ENCODE data around the gene ATP1A3. TPM values are rescaled to one million over a fixed set of nuclear protein-coding genes. Genes with fewer than 3 reads are reported as not detected.

ATP1A3 gene
- polyA plus RNA-seq, 1 of the 3 experiments (the other 2 are of a cell fraction) = 0.77 TPM

- H3K27ac ChIP-seq (ENCODE audit: low read depth in 2 of 2, low read length in 1 of 2) = no peak overlapping the region
- no peak overlapping the region for H3K4me3 ChIP-seq (ENCODE audit: low read depth in 2 of 2, low read length in 1 of 2)
- no peaks in the 10 kb centered on the region for H3K36me3 ChIP-seq (replicated peaks in 1 of 2; ENCODE audit: control insufficient read depth in 1 of 2, insufficient read depth in 2 of 2, low read length in 1 of 2)
- TF ChIP-seq TEAD4 (IDR thresholded peaks at IDR 0.05; ENCODE audit: borderline replicate concordance, insufficient read depth) = no peak
- TF ChIP-seq NRF1 (IDR thresholded peaks at IDR 0.05; ENCODE audit: low read depth, low read length) = no peak
- TF ChIP-seq EZH2phosphoT487 (IDR thresholded peaks at IDR 0.05; ENCODE audit: borderline replicate concordance, low read depth) = no peak
- TF ChIP-seq TAF1 (IDR thresholded peaks at IDR 0.05; ENCODE audit: borderline replicate concordance, low read depth, low read length) = no peak
- TF ChIP-seq MAX (IDR thresholded peaks at IDR 0.05; ENCODE audit: low read depth) = no peak
- no peak for TF ChIP-seq EP300 (IDR thresholded peaks at IDR 0.05; ENCODE audit: borderline replicate concordance in 1 of 2, low read depth in 1 of 2, low read length in 1 of 2)
- TF ChIP-seq JUND (IDR thresholded peaks at IDR 0.05) = no peak
- no peak for TF ChIP-seq NFIC (IDR thresholded peaks at IDR 0.05; ENCODE audit: borderline replicate concordance)
- no peak for TF ChIP-seq RCOR1 (IDR thresholded peaks at IDR 0.05; ENCODE audit: low read length)
- no peak for TF ChIP-seq YY1 (IDR thresholded peaks at IDR 0.05; ENCODE audit: low read depth)
- TF ChIP-seq FOSL2 (IDR thresholded peaks at IDR 0.05; ENCODE audit: borderline replicate concordance, low read depth) = no peak
- no peak for TF ChIP-seq FOXJ3 (CRISPR knock-in tag; IDR thresholded peaks at IDR 0.05)
- TF ChIP-seq RAD21 (IDR thresholded peaks at IDR 0.05; ENCODE audit: low read length) = no peak
- H3F3A ChIP-seq (replicated peaks; ENCODE audit: insufficient read depth) = no peaks in the 10 kb centered on the region
- no peaks in the 10 kb centered on the region for H3K9me3 ChIP-seq
- no peak overlapping the region for H2AFZ ChIP-seq (ENCODE audit: low read depth)
- ChIA-PET POLR2A (no interaction called here), CTCF (interaction anchor here (2.2 to 3.0 kb wide), 2 partner anchors 19 to 59 kb away, joined by 11 to 17 read pairs; no protein-coding TSS in a partner anchor)
- no peak overlapping the region for H3K9ac ChIP-seq
- peaks cover 24% of the 10 kb centered on the region for H3K27me3 ChIP-seq (ENCODE audit: insufficient read depth)
- WGBS (ENCODE audit: low lambda C conversion rate) = 44% methylated on average over 29 of the region's 29 CpGs
- no peak overlapping the region for H3K4me2 ChIP-seq
- H3K4me1 ChIP-seq (ENCODE audit: control insufficient read depth in 1 of 2, insufficient read depth in 2 of 2, low read depth in 1 of 2, low read length in 1 of 2) = peaks cover 0 to 14% of the 10 kb centered on the region in 2 experiments; a peak in 2 of 4 replicates
- peak; percentile 68 for DNase-seq
- 0 out of 2 replicates have a peak, but pooled peaks cover 3% of the 10 kb centered on the region for H4K20me1 ChIP-seq (ENCODE audit: insufficient read depth)
- H3K79me2 ChIP-seq (ENCODE audit: insufficient read depth) = no peaks in the 10 kb centered on the region
- H3K9me2 ChIP-seq = no peaks in the 10 kb centered on the region
Measured at GRCh38 chr19:41932720-41933332, 61.2 kb downstream of the ATP1A3 start.

GRCh38 chr19:41932259-41932719, 61.7 kb downstream of the ATP1A3 start:
- CTCF ChIA-PET = interaction anchor here (0.9 to 3.0 kb wide), 2 partner anchors 59 to 73 kb away, joined by 4 to 17 read pairs; no protein-coding TSS in a partner anchor
- Histone ChIP-seq H2AFZ (ENCODE audit: low read depth) (no peak overlapping the region), H3K9me3 (no peaks in the 10 kb centered on the region), H3K27me3 (ENCODE audit: insufficient read depth) (peaks cover 24% of the 10 kb centered on the region), H3K9ac (no peak overlapping the region), H3K27ac (ENCODE audit: low read depth in 2 of 2, low read length in 1 of 2) (no peak overlapping the region), H4K20me1 (ENCODE audit: insufficient read depth) (0 out of 2 replicates have a peak, but pooled peaks cover 3% of the 10 kb centered on the region), H3K4me1 (ENCODE audit: control insufficient read depth in 1 of 2, insufficient read depth in 2 of 2, low read depth in 1 of 2, low read length in 1 of 2) (peaks cover 0 to 14% of the 10 kb centered on the region in 2 experiments; a peak in 2 of 4 replicates), H3F3A (replicated peaks; ENCODE audit: insufficient read depth) (no peaks in the 10 kb centered on the region), H3K36me3 (replicated peaks in 1 of 2; ENCODE audit: control insufficient read depth in 1 of 2, insufficient read depth in 2 of 2, low read length in 1 of 2) (no peaks in the 10 kb centered on the region), H3K4me3 (ENCODE audit: low read depth in 2 of 2, low read length in 1 of 2) (no peak overlapping the region), H3K9me2 (no peaks in the 10 kb centered on the region), H3K79me2 (ENCODE audit: insufficient read depth) (no peaks in the 10 kb centered on the region), H3K4me2 (no peak overlapping the region)
- 53% methylated on average over 11 of the region's 11 CpGs for WGBS (ENCODE audit: low lambda C conversion rate)
- TF ChIP-seq GATA2 (CRISPR knock-in tag; IDR thresholded peaks at IDR 0.05) = no peak
- no peak for TF ChIP-seq MAX (IDR thresholded peaks at IDR 0.05; ENCODE audit: low read depth)
- TF ChIP-seq IRF3 (IDR thresholded peaks at IDR 0.05; ENCODE audit: low read depth, low read length) = no peak
- no peak for TF ChIP-seq CHD2 (IDR thresholded peaks at IDR 0.05; ENCODE audit: low read length, partially characterized antibody)
- TF ChIP-seq YY1 (IDR thresholded peaks at IDR 0.05; ENCODE audit: low read depth) = no peak
- POLR2A ChIA-PET = no interaction called here
- no peak for DNase-seq

Measured in SK-N-SH (cell line).